Keratinocyte (primary cell): ENCODE measurements around the gene ARHGAP28. TPM values are rescaled to one million over a fixed set of nuclear protein-coding genes. Genes with fewer than 3 reads are reported as not detected.
A peak's percentile ranks its signal among the peaks of the same experiment; 100 is the strongest.

ENCODE experiments used
- DNase-seq: peaks from one replicate; pipeline ENCODE4 v3.0.0-alpha.2; 2011; ENCODE audit warnings: low read depth, missing footprints, low spot score
- FAIRE-seq: peaks from 2 replicates; lab custom pipeline; 2011; peaks lifted over from hg19 to GRCh38; lab: Jason Lieb, UNC
- H2AFZ ChIP-seq: 2 replicates; pipeline ENCODE4 v1.6.0; 2012; ENCODE audit warnings: low read length, control low read depth, inconsistent platforms; ENCODE audit not compliant: control insufficient read depth
- H3K27ac ChIP-seq: 2 replicates; pipeline ENCODE4 v1.5.1; 2011; ENCODE audit warnings: low read length; ENCODE audit not compliant: control insufficient read depth, insufficient read depth
- H3K27me3 ChIP-seq: 3 replicates; pipeline ENCODE4 v1.6.0; 2011; ENCODE audit warnings: low read length; ENCODE audit not compliant: control insufficient read depth, insufficient read depth; ENCODE audit errors: extremely low read depth
- H3K36me3 ChIP-seq, 2 experiments: 2 replicates in 1 of 2; 3 replicates in 1 of 2; pipeline ENCODE4 v1.5.1; 2011; ENCODE audit warnings: low read length in 2 of 2, mild to moderate bottlenecking in 1 of 2; ENCODE audit not compliant: control insufficient read depth in 2 of 2, insufficient read depth in 2 of 2; ENCODE audit errors: extremely low read depth in 1 of 2
- H3K4me1 ChIP-seq: 3 replicates; pipeline ENCODE4 v1.5.1; 2011; ENCODE audit warnings: low read length; ENCODE audit not compliant: control insufficient read depth, insufficient read depth; ENCODE audit errors: extremely low read depth
- H3K4me2 ChIP-seq: 3 replicates; pipeline ENCODE4 v1.6.0; 2011; ENCODE audit warnings: low read depth, low read length; ENCODE audit not compliant: control insufficient read depth, insufficient read depth; ENCODE audit errors: extremely low read depth
- H3K4me3 ChIP-seq, 3 experiments: fragments of 200-600 bp in 1 of 3; sonication (generic) in 1 of 3; 2 replicates in 2 of 3; 3 replicates in 1 of 3; pipeline ENCODE4 v1.5.1; 2011 to 2016; ENCODE audit warnings: low read length in 3 of 3, mild to moderate bottlenecking in 3 of 3, control low read depth in 2 of 3, inconsistent platforms in 1 of 3, low read depth in 1 of 3, mixed read lengths in 1 of 3, mixed run types in 1 of 3, moderate library complexity in 1 of 3; ENCODE audit not compliant: control insufficient read depth in 2 of 3, insufficient read depth in 2 of 3; ENCODE audit errors: extremely low read depth in 1 of 3
- H3K79me2 ChIP-seq: 2 replicates; pipeline ENCODE4 v1.6.0; 2012; ENCODE audit warnings: low read length; ENCODE audit not compliant: control insufficient read depth, insufficient read depth
- H3K9ac ChIP-seq: 3 replicates; pipeline ENCODE4 v1.6.0; 2011; ENCODE audit warnings: low read length; ENCODE audit not compliant: control insufficient read depth, insufficient read depth; ENCODE audit errors: extremely low read depth
- H3K9me1 ChIP-seq: 3 replicates; pipeline ENCODE4 v1.6.0; 2011; ENCODE audit warnings: low read length; ENCODE audit not compliant: control insufficient read depth, insufficient read depth; ENCODE audit errors: extremely low read depth
- H3K9me3 ChIP-seq: 2 replicates; pipeline ENCODE4 v1.5.1; 2012; ENCODE audit warnings: low read depth, low read length; ENCODE audit not compliant: control insufficient read depth
- H4K20me1 ChIP-seq: 3 replicates; pipeline ENCODE4 v1.6.0; 2011; ENCODE audit warnings: low read length; ENCODE audit not compliant: control insufficient read depth, insufficient read depth; ENCODE audit errors: extremely low read depth
- CTCF ChIP-seq, 3 experiments: IDR thresholded peaks in 1 of 3; conservative IDR thresholded peaks in 1 of 3; optimal IDR thresholded peaks in 1 of 3; 2 replicates in 2 of 3; 3 replicates in 1 of 3; pipeline versions ENCODE3 to v1.5.1; 2011; ENCODE audit warnings: low read length in 3 of 3, mild to moderate bottlenecking in 3 of 3, moderate library complexity in 2 of 3, control low read depth in 1 of 3, inconsistent platforms in 1 of 3; ENCODE audit not compliant: insufficient read depth in 2 of 3; ENCODE audit errors: extremely low read depth in 1 of 3
- EZH2 ChIP-seq: IDR thresholded peaks from one replicate; pipeline ENCODE4 v1.6.1; 2012; ENCODE audit warnings: inconsistent platforms, mild to moderate bottlenecking, low read length, moderate library complexity
- dilution Hi-C: fragments of 300-500 bp; cut with MboI; formaldehyde crosslinking; loops from one replicate; pipeline ENCODE4 v1.7.0; 2020; ENCODE audit warnings: low sequenced_read_pairs; ENCODE audit not compliant: extremely low pct_ligation_motif_present
- polyA plus RNA-seq, 5 experiments: library from polyadenylated mRNA; depleted of rRNA in 3 of 5; stranded (reverse) in 3 of 5; stranded (forward) in 1 of 5; unstranded in 1 of 5; fragments of >200 nt; gene quantifications; 1 replicate in 1 of 5; 2 replicates in 3 of 5; 3 replicates in 1 of 5; pipeline versions ENCODE4 v1.2.1 to v1.2.3, GENCODE V29; 2011 to 2012; ENCODE audit warnings: missing spikeins in 2 of 5, low read depth in 1 of 5, low replicate concordance in 1 of 5

Gene ARHGAP28
- polyA plus RNA-seq, 1 donor (not counting 4 experiments of a cell fraction or from before 2014, with no cell fraction given) = 0.43 TPM

DNA sequence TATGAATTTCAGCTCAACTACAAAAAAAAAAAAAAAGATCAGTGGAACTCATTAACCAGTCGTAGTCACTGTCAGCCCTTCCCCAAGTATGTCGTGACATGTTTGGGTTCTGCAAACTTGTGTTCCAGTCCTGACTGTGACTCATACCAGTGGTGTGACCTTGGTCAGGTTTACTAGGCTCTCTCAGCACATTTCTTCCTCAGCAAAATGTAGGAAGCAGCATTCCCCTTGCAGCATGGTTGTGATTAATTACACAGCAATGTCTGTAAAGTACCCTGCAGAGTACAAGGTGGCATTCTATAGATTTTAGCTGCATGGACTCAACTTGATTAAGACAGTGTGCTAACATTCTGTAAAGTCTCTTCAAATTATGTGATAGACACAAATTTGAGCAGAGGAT lies 231.1 kb downstream of the ARHGAP28 start:
- DNase-seq (peak; percentile 81), FAIRE-seq (peak; percentile 77)
- Histone ChIP-seq H3K4me2 (peak overlapping the region; percentile 45), H3K4me3 (no peak overlapping the region), H3K4me1 (peaks cover 14% of the 10 kb centered on the region), H3K9me1 (no peaks in the 10 kb centered on the region), H3K27ac (no peak overlapping the region), H3K27me3 (no peaks in the 10 kb centered on the region), H3K36me3 (no peaks in the 10 kb centered on the region), H4K20me1 (no peaks in the 10 kb centered on the region), H3K79me2 (no peaks in the 10 kb centered on the region), H2AFZ (no peak overlapping the region), H3K9me3 (no peaks in the 10 kb centered on the region), H3K9ac (no peak overlapping the region)
- TF ChIP-seq CTCF (optimal IDR thresholded peaks at IDR 0.05 in 1 of 3, IDR thresholded peaks at IDR 0.05 in 1 of 3, conservative IDR thresholded peaks at IDR 0.05 in 1 of 3; ENCODE audit: extremely low read depth in 1 of 3, insufficient read depth in 2 of 3, low read length in 3 of 3) (no peak), EZH2 (no peak)
- dilution Hi-C loops = no loop called here

- dilution Hi-C loops = no loop called here
- no peaks in the 10 kb centered on the region for H3K27me3 ChIP-seq
Measured at GRCh38 chr18:6961331-6961730, 231.8 kb downstream of the ARHGAP28 start.

More at GRCh38 chr18:6961331-6961730, 231.8 kb downstream of the ARHGAP28 start:
- Histone ChIP-seq H3K4me3 (no peak overlapping the region), H3K9me1 (no peaks in the 10 kb centered on the region), H3K4me2 (no peak overlapping the region), H3K4me1 (peaks cover 14% of the 10 kb centered on the region), H3K9me3 (no peaks in the 10 kb centered on the region), H4K20me1 (no peaks in the 10 kb centered on the region), H3K79me2 (no peaks in the 10 kb centered on the region), H3K27ac (no peak overlapping the region), H3K9ac (no peak overlapping the region), H2AFZ (no peak overlapping the region), H3K36me3 (no peaks in the 10 kb centered on the region)
- no peak for FAIRE-seq
- DNase-seq = no peak
- no peak for TF ChIP-seq EZH2
- TF ChIP-seq CTCF (optimal IDR thresholded peaks at IDR 0.05 in 1 of 3, IDR thresholded peaks at IDR 0.05 in 1 of 3, conservative IDR thresholded peaks at IDR 0.05 in 1 of 3; ENCODE audit: extremely low read depth in 1 of 3, insufficient read depth in 2 of 3, low read length in 3 of 3) = no peak
